Loucy (cell line): Measurements from ENCODE around the gene MROH8.

Experiments used
- H2AFZ ChIP-seq: fragments of 200-600 bp; sonication (generic); 2 replicates; pipeline ENCODE4 v1.6.0; 2016; ENCODE audit warnings: antibody characterized with exemption, mild to moderate bottlenecking, low read length, moderate library complexity
- H3F3A ChIP-seq: fragments of 200-600 bp; 2 replicates; pipeline ENCODE4 v1.6.0; 2016; ENCODE audit warnings: antibody characterized with exemption, low read depth, mild to moderate bottlenecking
- H3K27me3 ChIP-seq: fragments of 200-600 bp; sonication (generic); 2 replicates; pipeline ENCODE4 v1.6.1; 2014; ENCODE audit warnings: low read length, mild to moderate bottlenecking; ENCODE audit not compliant: insufficient read depth, poor library complexity, severe bottlenecking
- H3K36me3 ChIP-seq: fragments of 200-600 bp; sonication (generic); 2 replicates; pipeline ENCODE4 v1.6.1; 2016; ENCODE audit warnings: low read length; ENCODE audit not compliant: insufficient read depth
- H3K4me1 ChIP-seq: fragments of 200-600 bp; sonication (generic); 2 replicates; pipeline ENCODE4 v1.5.1; 2014; ENCODE audit warnings: low read length, mild to moderate bottlenecking; ENCODE audit not compliant: insufficient read depth, poor library complexity, severe bottlenecking
- H3K4me2 ChIP-seq: fragments of 200-600 bp; sonication (generic); 2 replicates; pipeline ENCODE4 v1.6.0; 2014; ENCODE audit warnings: antibody characterized with exemption, low read length, low read depth, mild to moderate bottlenecking; ENCODE audit not compliant: poor library complexity, severe bottlenecking
- H3K4me3 ChIP-seq: fragments of 200-600 bp; sonication (generic); 2 replicates; pipeline ENCODE4 v1.5.1; 2014; ENCODE audit warnings: low read length, mild to moderate bottlenecking, mixed read lengths; ENCODE audit not compliant: poor library complexity, severe bottlenecking
- H3K79me2 ChIP-seq: fragments of 200-600 bp; sonication (generic); 2 replicates; pipeline ENCODE4 v1.6.1; 2014; ENCODE audit warnings: low read length; ENCODE audit not compliant: insufficient read depth
- H3K9ac ChIP-seq: fragments of 200-600 bp; sonication (generic); 2 replicates; pipeline ENCODE4 v1.6.0; 2014; ENCODE audit warnings: mild to moderate bottlenecking, low read depth, low read length, moderate library complexity; ENCODE audit not compliant: poor library complexity, severe bottlenecking
- H3K9me2 ChIP-seq: fragments of 200-600 bp; sonication (generic); replicated peaks from 2 replicates; pipeline ENCODE4 v1.6.1; 2016; ENCODE audit warnings: low read depth, low read length, mixed read lengths
- H3K9me3 ChIP-seq: fragments of 200-600 bp; sonication (generic); 2 replicates; pipeline ENCODE4 v1.6.1; 2014; ENCODE audit warnings: mild to moderate bottlenecking, antibody characterized with exemption, low read length, low read depth; ENCODE audit not compliant: insufficient read depth
- H4K20me1 ChIP-seq: fragments of 200-600 bp; sonication (generic); 2 replicates; pipeline ENCODE4 v1.6.0; 2014; ENCODE audit warnings: antibody characterized with exemption, low read length, mild to moderate bottlenecking; ENCODE audit not compliant: insufficient read depth, poor library complexity, severe bottlenecking
- EZH2phosphoT487 ChIP-seq: fragments of 200-600 bp; IDR thresholded peaks from 2 replicates; pipeline ENCODE4 v1.6.1; 2018; ENCODE audit warnings: antibody characterized with exemption, mild to moderate bottlenecking, moderate library complexity, borderline replicate concordance
- TF ChIP-seq, protein P1 (sequence below): fragments of 200-600 bp; sonication (generic); conservative IDR thresholded peaks from 2 replicates; pipeline ENCODE4 v1.5.1; 2014; ENCODE audit warnings: mild to moderate bottlenecking, antibody characterized with exemption, low read length

The MROH8 gene

DNA sequence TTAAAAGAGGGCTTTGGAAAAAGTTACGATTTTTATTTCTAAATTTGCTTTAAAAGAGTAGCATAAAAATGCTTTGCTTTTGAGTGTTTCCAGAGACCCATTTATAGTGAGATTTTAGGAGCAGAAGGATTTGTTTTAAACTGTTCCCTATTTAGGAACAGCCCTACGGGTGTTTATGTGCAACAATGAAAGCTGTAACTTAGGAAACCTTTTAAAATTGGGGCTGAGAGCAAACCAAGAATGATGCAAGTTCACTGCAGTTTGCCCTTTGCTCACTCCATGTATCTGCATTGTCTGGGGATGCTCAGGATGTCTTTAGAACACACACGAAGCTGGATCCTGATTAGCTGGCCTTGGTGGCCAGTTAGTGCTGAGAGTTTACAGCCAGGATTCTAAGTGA is 41.4 kb upstream of the MROH8 start:
- H3K27me3 ChIP-seq, result no peaks in the 10 kb centered on the region
- no peaks in the 10 kb centered on the region for H3K9me2 ChIP-seq
- H2AFZ ChIP-seq, result no peak overlapping the region
- H3K4me2 ChIP-seq, result no peak overlapping the region
- no peaks in the 10 kb centered on the region for H3F3A ChIP-seq
- no peaks in the 10 kb centered on the region for H3K4me1 ChIP-seq
- peaks cover 4% of the 10 kb centered on the region for H4K20me1 ChIP-seq
- no peak overlapping the region for H3K9ac ChIP-seq
- no peak overlapping the region for H3K4me3 ChIP-seq
- TF ChIP-seq, protein P1, sequence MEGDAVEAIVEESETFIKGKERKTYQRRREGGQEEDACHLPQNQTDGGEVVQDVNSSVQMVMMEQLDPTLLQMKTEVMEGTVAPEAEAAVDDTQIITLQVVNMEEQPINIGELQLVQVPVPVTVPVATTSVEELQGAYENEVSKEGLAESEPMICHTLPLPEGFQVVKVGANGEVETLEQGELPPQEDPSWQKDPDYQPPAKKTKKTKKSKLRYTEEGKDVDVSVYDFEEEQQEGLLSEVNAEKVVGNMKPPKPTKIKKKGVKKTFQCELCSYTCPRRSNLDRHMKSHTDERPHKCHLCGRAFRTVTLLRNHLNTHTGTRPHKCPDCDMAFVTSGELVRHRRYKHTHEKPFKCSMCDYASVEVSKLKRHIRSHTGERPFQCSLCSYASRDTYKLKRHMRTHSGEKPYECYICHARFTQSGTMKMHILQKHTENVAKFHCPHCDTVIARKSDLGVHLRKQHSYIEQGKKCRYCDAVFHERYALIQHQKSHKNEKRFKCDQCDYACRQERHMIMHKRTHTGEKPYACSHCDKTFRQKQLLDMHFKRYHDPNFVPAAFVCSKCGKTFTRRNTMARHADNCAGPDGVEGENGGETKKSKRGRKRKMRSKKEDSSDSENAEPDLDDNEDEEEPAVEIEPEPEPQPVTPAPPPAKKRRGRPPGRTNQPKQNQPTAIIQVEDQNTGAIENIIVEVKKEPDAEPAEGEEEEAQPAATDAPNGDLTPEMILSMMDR, result no peak
- TF ChIP-seq EZH2phosphoT487, result no peak
- H3K79me2 ChIP-seq, result no peaks in the 10 kb centered on the region
- peaks cover 90% of the 10 kb centered on the region for H3K36me3 ChIP-seq
- H3K9me3 ChIP-seq, result no peaks in the 10 kb centered on the region

DNA sequence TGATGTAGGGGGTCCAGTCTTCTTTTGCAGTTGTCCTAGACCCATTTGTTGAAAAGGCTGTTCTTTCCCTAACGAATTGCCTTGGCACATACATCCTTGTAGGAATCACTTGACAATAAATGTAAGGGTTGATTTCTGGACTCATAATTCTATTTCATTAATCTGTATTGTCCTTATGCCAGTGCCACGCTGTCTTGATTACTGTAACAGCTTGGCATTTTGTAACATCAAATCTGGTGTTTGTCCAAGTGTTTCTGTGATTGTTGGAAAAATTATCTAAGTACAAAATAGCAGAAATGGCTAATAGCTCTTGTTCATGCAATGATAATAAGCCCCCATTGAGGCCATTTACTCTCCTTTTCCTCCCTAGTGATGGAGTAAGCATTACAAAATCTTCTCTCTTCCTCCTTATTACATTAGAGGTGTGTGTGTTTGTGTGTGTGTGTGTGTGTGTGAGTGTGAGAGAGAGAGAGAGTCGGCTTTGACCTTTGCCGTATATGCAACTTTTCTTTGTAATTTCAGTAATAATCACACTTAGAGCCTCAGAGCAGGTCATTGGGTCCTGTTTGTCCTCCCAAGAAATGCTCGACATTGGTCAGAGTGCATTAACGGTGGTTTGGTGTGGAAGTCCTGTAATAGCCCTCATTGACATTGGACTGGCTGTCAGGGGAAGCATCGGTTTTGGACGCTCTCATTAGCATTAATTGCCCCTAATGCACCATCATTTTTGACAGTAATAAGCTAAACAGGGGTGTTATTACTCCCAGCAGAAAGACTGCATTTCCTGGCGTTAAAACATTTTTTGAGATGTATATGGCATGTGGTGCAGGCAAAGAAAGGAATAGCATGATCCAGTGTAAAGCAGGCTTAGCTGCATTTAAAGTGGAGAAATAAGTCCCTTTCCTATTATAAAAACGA is 40.7 kb upstream of the MROH8 start:
- H3K36me3 ChIP-seq, result peaks cover 90% of the 10 kb centered on the region
- TF ChIP-seq EZH2phosphoT487, result no peak
- TF ChIP-seq, protein P1, result no peak

DNA sequence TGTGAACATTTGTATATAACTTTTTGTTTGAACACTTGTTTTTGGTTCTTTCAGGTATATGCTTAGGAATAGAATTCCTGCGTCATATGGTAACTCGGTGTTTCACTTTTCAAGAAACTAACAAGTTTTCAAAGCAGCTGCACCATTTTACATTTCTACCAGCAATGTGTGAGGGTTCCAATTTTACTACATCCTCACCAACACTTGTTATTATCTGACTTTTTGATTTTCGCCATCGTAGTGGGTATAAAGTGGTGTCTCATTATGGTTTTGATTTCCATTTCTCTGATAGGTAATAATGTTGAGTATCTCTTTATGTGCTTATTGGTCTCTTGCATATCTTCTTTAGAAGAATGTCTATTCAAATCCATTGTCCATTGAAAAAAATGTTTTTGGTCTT is 39.6 kb upstream of the MROH8 start:
- no peaks in the 10 kb centered on the region for H3K27me3 ChIP-seq
- no peak overlapping the region for H3K4me2 ChIP-seq
- no peak overlapping the region for H3K9ac ChIP-seq
- TF ChIP-seq EZH2phosphoT487, result no peak
- TF ChIP-seq, protein P1, result no peak
- no peak overlapping the region for H2AFZ ChIP-seq
- H3K9me3 ChIP-seq, result no peaks in the 10 kb centered on the region
- peaks cover 89% of the 10 kb centered on the region for H3K36me3 ChIP-seq
- peaks cover 4% of the 10 kb centered on the region for H4K20me1 ChIP-seq
- no peaks in the 10 kb centered on the region for H3K4me1 ChIP-seq
- no peaks in the 10 kb centered on the region for H3K79me2 ChIP-seq
- H3K9me2 ChIP-seq, result no peaks in the 10 kb centered on the region
- no peaks in the 10 kb centered on the region for H3F3A ChIP-seq
- no peak overlapping the region for H3K4me3 ChIP-seq

More for the DNA sequence above, 40.7 kb upstream of the MROH8 start:
- Histone ChIP-seq H3K79me2 (no peaks in the 10 kb centered on the region), H3K27me3 (no peaks in the 10 kb centered on the region), H3K9ac (no peak overlapping the region), H4K20me1 (peaks cover 4% of the 10 kb centered on the region), H3K9me2 (no peaks in the 10 kb centered on the region), H3F3A (no peaks in the 10 kb centered on the region), H3K4me3 (no peak overlapping the region), H2AFZ (no peak overlapping the region), H3K4me1 (no peaks in the 10 kb centered on the region), H3K4me2 (no peak overlapping the region), H3K9me3 (no peaks in the 10 kb centered on the region)
